GM12878 (cell line): ENCODE data around the gene CYP2U1. TPM values are rescaled to one million over a fixed set of nuclear protein-coding genes. Genes with fewer than 3 reads are reported as not detected.

ENCODE experiments used
- ATAC-seq: fragments of 200-7000 bp; cut with Tn5 transposase; 3 replicates; pipeline ENCODE4 v1.9.1; 2020; ENCODE audit warnings: mild to moderate bottlenecking, moderate library complexity
- BruUV-seq: library from RNA; stranded (reverse); fragments of 400-500 nt; replicated peaks from 2 replicates; lab custom pipeline; 2021; lab: Mats Ljungman, UMichigan
- CTCF ChIA-PET: fragments of 300-600 bp; sonication (Branson Sonifier 250); formaldehyde crosslinking; extraction: SDS; loops from one replicate; lab custom pipeline; 2021; ENCODE audit warnings: inconsistent platforms; lab: Yijun Ruan, JAX
- POLR2A ChIA-PET: fragments of 350-600 bp; formaldehyde crosslinking; extraction: SDS; loops from one replicate; lab custom pipeline; 2021; ENCODE audit warnings: inconsistent platforms; lab: Charles Lee
- RAD21 ChIA-PET: fragments of 300-600 bp; sonication (Branson Sonifier 250); formaldehyde crosslinking; loops from one replicate; lab custom pipeline; 2023; ENCODE audit warnings: antibody characterized with exemption; ENCODE audit not compliant: unreplicated experiment; lab: Charles Lee
- SMC1A ChIA-PET: fragments of 300-600 bp; sonication (Branson Sonifier 250); formaldehyde crosslinking; loops from one replicate; lab custom pipeline; 2023; ENCODE audit not compliant: unreplicated experiment, uncharacterized antibody; lab: Charles Lee
- DNase-seq: peaks from one replicate; pipeline ENCODE4 v3.0.0-alpha.2; 2011; ENCODE audit warnings: low read depth, low spot score
- FAIRE-seq: peaks from 3 replicates; lab custom pipeline; 2011; peaks lifted over from hg19 to GRCh38; lab: Jason Lieb, UNC
- H2AFZ ChIP-seq: 2 replicates; pipeline ENCODE4 v1.6.0; 2011; ENCODE audit warnings: low read depth, low read length, control low read depth; ENCODE audit not compliant: control insufficient read depth
- H3K27ac ChIP-seq: 2 replicates; pipeline ENCODE4 v1.5.1; 2011; ENCODE audit warnings: control low read depth; ENCODE audit not compliant: control insufficient read depth, insufficient read depth
- H3K27me3 ChIP-seq, 2 experiments: replicated peaks in 1 of 2; 2 replicates each; pipeline versions ENCODE4 v1.6.0 to v1.6.1; 2011; ENCODE audit warnings: low read length in 1 of 2; ENCODE audit not compliant: control insufficient read depth in 2 of 2, insufficient read depth in 2 of 2
- H3K36me3 ChIP-seq, 2 experiments: 2 replicates each; pipeline ENCODE4 v1.5.1; 2011; ENCODE audit warnings: low read length in 1 of 2; ENCODE audit not compliant: control insufficient read depth in 2 of 2, insufficient read depth in 2 of 2
- H3K4me1 ChIP-seq: 2 replicates; pipeline ENCODE4 v1.6.1; 2011; ENCODE audit warnings: mild to moderate bottlenecking, low read length, moderate library complexity, mixed read lengths; ENCODE audit not compliant: control insufficient read depth, insufficient read depth
- H3K4me2 ChIP-seq: 2 replicates; pipeline ENCODE4 v1.6.0; 2011; ENCODE audit warnings: control low read depth; ENCODE audit not compliant: control insufficient read depth, insufficient read depth
- H3K4me3 ChIP-seq: fragments of 200-600 bp; sonication (generic); 2 replicates; pipeline ENCODE4 v1.5.1; 2016
- H3K79me2 ChIP-seq: 2 replicates; pipeline ENCODE4 v1.6.0; 2011; ENCODE audit warnings: low read length; ENCODE audit not compliant: control insufficient read depth, insufficient read depth
- H3K9ac ChIP-seq: 2 replicates; pipeline ENCODE4 v1.8.0; 2011; ENCODE audit warnings: low read length, control low read depth, mixed read lengths; ENCODE audit not compliant: control insufficient read depth, insufficient read depth
- H3K9me3 ChIP-seq: replicated peaks from 3 replicates; pipeline ENCODE4 v1.5.1; 2011; ENCODE audit warnings: mild to moderate bottlenecking, low read length; ENCODE audit not compliant: control insufficient read depth, insufficient read depth
- H4K20me1 ChIP-seq: 2 replicates; pipeline ENCODE4 v1.6.0; 2011; ENCODE audit not compliant: control insufficient read depth, insufficient read depth
- ATF7 ChIP-seq: fragments of 450-650 bp; IDR thresholded peaks from 2 replicates; pipeline ENCODE4 v1.6.1; 2016; ENCODE audit warnings: low read depth, mild to moderate bottlenecking
- BCL11A ChIP-seq: IDR thresholded peaks from 2 replicates; pipeline ENCODE4 v1.6.1; 2011; ENCODE audit warnings: low read depth, low read length
- BMI1 ChIP-seq: fragments of 450-650 bp; IDR thresholded peaks from 2 replicates; pipeline ENCODE4 v1.6.1; 2016; ENCODE audit warnings: mild to moderate bottlenecking, moderate library complexity, borderline replicate concordance
- ETV6 ChIP-seq, 2 experiments: fragments of 450-650 bp in 1 of 2; IDR thresholded peaks in 1 of 2; conservative IDR thresholded peaks in 1 of 2; 2 replicates each; pipeline ENCODE4 v1.6.1; 2014; ENCODE audit warnings: antibody characterized with exemption in 1 of 2, borderline replicate concordance in 1 of 2, low read depth in 1 of 2, mild to moderate bottlenecking in 1 of 2, moderate library complexity in 1 of 2
- FOXM1 ChIP-seq: IDR thresholded peaks from 2 replicates; pipeline ENCODE4 v1.6.1; 2012; ENCODE audit warnings: low read depth, mild to moderate bottlenecking, inconsistent platforms, low read length, moderate library complexity
- IKZF1 ChIP-seq: fragments of 450-650 bp; conservative IDR thresholded peaks from 2 replicates; pipeline ENCODE4 v1.6.1; 2017; ENCODE audit warnings: antibody characterized with exemption, mild to moderate bottlenecking
- IKZF2 ChIP-seq, 2 experiments: fragments of 450-650 bp; IDR thresholded peaks; 2 replicates each; pipeline ENCODE4 v1.6.1; 2017; ENCODE audit warnings: mild to moderate bottlenecking in 2 of 2, moderate library complexity in 2 of 2
- JUNB ChIP-seq: IDR thresholded peaks from 2 replicates; pipeline ENCODE4 v1.6.1; 2016; ENCODE audit warnings: antibody characterized with exemption, mild to moderate bottlenecking
- MTA3 ChIP-seq: IDR thresholded peaks from 2 replicates; pipeline ENCODE4 v1.6.1; 2012; ENCODE audit warnings: low read length, inconsistent platforms, borderline replicate concordance
- PML ChIP-seq: IDR thresholded peaks from 2 replicates; pipeline ENCODE4 v1.6.1; 2012; ENCODE audit warnings: low read length, inconsistent platforms
- RAD21 ChIP-seq: IDR thresholded peaks from 2 replicates; pipeline ENCODE4 v1.6.1; 2011; ENCODE audit warnings: mild to moderate bottlenecking, low read depth, low read length, moderate library complexity; ENCODE audit not compliant: insufficient read depth
- RCOR1 ChIP-seq: conservative IDR thresholded peaks from 2 replicates; pipeline ENCODE4 v1.6.1; 2012; ENCODE audit warnings: low read depth, low read length, improper control_type of control experiment
- RUNX3 ChIP-seq: IDR thresholded peaks from 2 replicates; pipeline ENCODE4 v1.6.1; 2012; ENCODE audit warnings: low read length, inconsistent platforms
- SUPT20H ChIP-seq: IDR thresholded peaks from 2 replicates; pipeline ENCODE4 v1.6.1; 2011; ENCODE audit warnings: low read depth, mild to moderate bottlenecking, low read length, moderate library complexity, borderline replicate concordance; ENCODE audit not compliant: control insufficient read depth
- TCF3 ChIP-seq: IDR thresholded peaks from 2 replicates; pipeline ENCODE4 v1.6.1; 2012; ENCODE audit warnings: low read depth, mild to moderate bottlenecking, low read length, borderline replicate concordance; ENCODE audit not compliant: insufficient read depth
- YY1 ChIP-seq: IDR thresholded peaks from 2 replicates; pipeline ENCODE4 v1.6.1; 2011; ENCODE audit warnings: low read depth, mild to moderate bottlenecking, low read length
- WGBS: methylation state at CpG from one replicate; pipeline ENCODE4 v1.1.6; 2016; ENCODE audit warnings: low lambda C conversion rate; ENCODE audit not compliant: insufficient replicate concordance, insufficient coverage; ENCODE audit errors: missing lambda C conversion rate; 5-methylcytosine and 5-hydroxymethylcytosine counted together
- in situ Hi-C: fragments of 300-500 bp; cut with MboI; formaldehyde crosslinking; loops from 9 replicates; pipeline ENCODE4 v1.14.3; 2018; ENCODE audit warnings: mixed read lengths
- intact Hi-C: fragments of 100-400 bp; cut with micrococcal nuclease; formaldehyde crosslinking; loops from one replicate; pipeline ENCODE4 v1.14.2; 2022; ENCODE audit not compliant: unreplicated experiment
- polyA plus RNA-seq, 11 experiments: library from polyadenylated mRNA; depleted of rRNA in 4 of 11; unstranded in 6 of 11; stranded (reverse) in 5 of 11; fragments of >200 nt; fragmentation: Nextera tagmentation in 4 of 11; fragmentation: Illumina TruSeq in 1 of 11; extraction: Ambion mirVana in 4 of 11; extraction: Trizol in 1 of 11; gene quantifications; 1 replicate in 1 of 11; 2 replicates in 10 of 11; pipeline versions ENCODE4 v1.2.1 to v1.2.3, GENCODE V29; 2011 to 2016; ENCODE audit warnings: inconsistent platforms in 2 of 11, missing spikeins in 2 of 11, low read depth in 1 of 11
- total RNA-seq, 4 experiments: library from RNA; depleted of rRNA in 3 of 4; stranded (reverse); fragments of >200 nt in 3 of 4; fragmentation: Illumina TruSeq in 1 of 4; extraction: Trizol in 1 of 4; gene quantifications; 2 replicates each; pipeline versions ENCODE4 v1.2.1 to v1.2.3, GENCODE V29; 2013 to 2021
- TF ChIP-seq, protein P1 (sequence below): IDR thresholded peaks from 2 replicates; pipeline ENCODE4 v1.6.1; 2012; ENCODE audit warnings: mild to moderate bottlenecking, low read depth, low read length

The CYP2U1 gene
- total and polyA plus RNA-seq, 10 of the 15 experiments (the other 5 are each of a cell fraction or from before 2014, with no cell fraction given), result 0.41 to 3.4 (median 2.9) TPM

DNA sequence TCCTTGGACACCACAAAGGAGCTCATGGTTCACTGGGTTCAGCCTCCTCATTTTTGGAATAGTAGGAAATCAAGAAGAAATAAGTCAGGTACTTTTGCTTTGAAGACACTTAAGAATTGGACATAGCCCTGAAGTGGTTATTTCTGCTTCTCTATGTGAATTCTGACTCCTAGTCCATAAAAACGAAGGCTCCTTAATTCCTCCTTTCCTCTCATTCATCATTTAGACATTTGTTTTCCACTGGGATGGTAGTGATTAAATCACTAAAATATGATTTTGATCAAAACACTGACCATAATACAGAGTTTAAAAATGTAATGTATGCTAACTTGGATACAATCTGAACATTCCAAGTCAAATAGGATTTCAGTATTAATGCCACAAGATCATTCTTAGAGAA, 34.7 kb upstream of the CYP2U1 start:
- ChIA-PET CTCF (interaction anchor here (0.6 kb wide), 1 partner anchor 371 kb away, joined by 3 read pairs; no protein-coding TSS in a partner anchor), SMC1A (interaction anchor here (1.1 to 1.3 kb wide), 2 partner anchors 33 to 138 kb away, joined by 3 read pairs; no protein-coding TSS in a partner anchor), POLR2A (no interaction called here), RAD21 (no interaction called here)
- intact Hi-C loops (no loop called here), in situ Hi-C loops (no loop called here)
- DNase-seq, result no peak
- H3K9me3 ChIP-seq, result no peaks in the 10 kb centered on the region
- no peak overlapping the region for H3K4me3 ChIP-seq
- no peak for FAIRE-seq
- H2AFZ ChIP-seq, result no peak overlapping the region
- no peaks in the 10 kb centered on the region for H4K20me1 ChIP-seq
- no peaks in the 10 kb centered on the region for H3K36me3 ChIP-seq
- H3K27ac ChIP-seq, result no peak overlapping the region
- TF ChIP-seq RCOR1, result no peak
- TF ChIP-seq RAD21, result no peak
- no peak for TF ChIP-seq SUPT20H
- H3K4me1 ChIP-seq, result no peaks in the 10 kb centered on the region
- H3K27me3 ChIP-seq, result no peaks in the 10 kb centered on the region; a peak in 1 of 4 replicates
- no peak for ATAC-seq
- no peak overlapping the region for H3K4me2 ChIP-seq
- H3K79me2 ChIP-seq, result no peaks in the 10 kb centered on the region
- no TSS peak for BruUV-seq
- 0% methylated on average over 1 of the region's 1 CpG for WGBS
- H3K9ac ChIP-seq, result no peak overlapping the region

GRCh38 chr4:107897823-107898222, 33.5 kb upstream of the CYP2U1 start:
- H3K27ac ChIP-seq, result no peak overlapping the region
- no peaks in the 10 kb centered on the region for H3K9me3 ChIP-seq
- RAD21 ChIA-PET, result no interaction called here
- peak; percentile 26; the same call in 1 of the 2 replicates for TF ChIP-seq IKZF1
- TF ChIP-seq BMI1, result no peak
- TF ChIP-seq ATF7, result no peak
- peak; percentile 33 to 34; a peak in 2 of 4 replicates for TF ChIP-seq IKZF2 (IDR thresholded peaks at IDR 0.05)
- TF ChIP-seq MTA3, result no peak
- TF ChIP-seq, protein P1, sequence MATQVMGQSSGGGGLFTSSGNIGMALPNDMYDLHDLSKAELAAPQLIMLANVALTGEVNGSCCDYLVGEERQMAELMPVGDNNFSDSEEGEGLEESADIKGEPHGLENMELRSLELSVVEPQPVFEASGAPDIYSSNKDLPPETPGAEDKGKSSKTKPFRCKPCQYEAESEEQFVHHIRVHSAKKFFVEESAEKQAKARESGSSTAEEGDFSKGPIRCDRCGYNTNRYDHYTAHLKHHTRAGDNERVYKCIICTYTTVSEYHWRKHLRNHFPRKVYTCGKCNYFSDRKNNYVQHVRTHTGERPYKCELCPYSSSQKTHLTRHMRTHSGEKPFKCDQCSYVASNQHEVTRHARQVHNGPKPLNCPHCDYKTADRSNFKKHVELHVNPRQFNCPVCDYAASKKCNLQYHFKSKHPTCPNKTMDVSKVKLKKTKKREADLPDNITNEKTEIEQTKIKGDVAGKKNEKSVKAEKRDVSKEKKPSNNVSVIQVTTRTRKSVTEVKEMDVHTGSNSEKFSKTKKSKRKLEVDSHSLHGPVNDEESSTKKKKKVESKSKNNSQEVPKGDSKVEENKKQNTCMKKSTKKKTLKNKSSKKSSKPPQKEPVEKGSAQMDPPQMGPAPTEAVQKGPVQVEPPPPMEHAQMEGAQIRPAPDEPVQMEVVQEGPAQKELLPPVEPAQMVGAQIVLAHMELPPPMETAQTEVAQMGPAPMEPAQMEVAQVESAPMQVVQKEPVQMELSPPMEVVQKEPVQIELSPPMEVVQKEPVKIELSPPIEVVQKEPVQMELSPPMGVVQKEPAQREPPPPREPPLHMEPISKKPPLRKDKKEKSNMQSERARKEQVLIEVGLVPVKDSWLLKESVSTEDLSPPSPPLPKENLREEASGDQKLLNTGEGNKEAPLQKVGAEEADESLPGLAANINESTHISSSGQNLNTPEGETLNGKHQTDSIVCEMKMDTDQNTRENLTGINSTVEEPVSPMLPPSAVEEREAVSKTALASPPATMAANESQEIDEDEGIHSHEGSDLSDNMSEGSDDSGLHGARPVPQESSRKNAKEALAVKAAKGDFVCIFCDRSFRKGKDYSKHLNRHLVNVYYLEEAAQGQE, result no peak
- TF ChIP-seq TCF3, result no peak
- no peak for TF ChIP-seq YY1
- peak; percentile 73 for TF ChIP-seq JUNB
- no peak for TF ChIP-seq FOXM1
- no peak for TF ChIP-seq ETV6 (conservative IDR thresholded peaks at IDR 0.05 in 1 of 2, IDR thresholded peaks at IDR 0.05 in 1 of 2; ENCODE audit: borderline replicate concordance in 1 of 2, low read depth in 1 of 2)
- 0 out of 2 replicates have a peak, but pooled peaks have one; percentile 19 for TF ChIP-seq RUNX3
- no peak for TF ChIP-seq PML
- peak; percentile 19; the same call in 1 of the 2 replicates for TF ChIP-seq BCL11A
- FAIRE-seq (no peak), ATAC-seq (no peak), DNase-seq (no peak)
- CTCF ChIA-PET, result interaction anchor here (1.0 kb wide), 1 partner anchor 156 kb away, joined by 3 read pairs; no protein-coding TSS in a partner anchor
- no peaks in the 10 kb centered on the region for H4K20me1 ChIP-seq
- SMC1A ChIA-PET, result interaction anchor here (1.0 kb wide), 1 partner anchor 11 kb away, joined by 4 read pairs; no protein-coding TSS in a partner anchor
- H3K27me3 ChIP-seq, result no peaks in the 10 kb centered on the region; a peak in 1 of 4 replicates
- intact Hi-C loops, result no loop called here
- POLR2A ChIA-PET, result no interaction called here
- no peaks in the 10 kb centered on the region for H3K4me1 ChIP-seq
- no peak overlapping the region for H3K9ac ChIP-seq
- no peak overlapping the region for H3K4me3 ChIP-seq
- no peak overlapping the region for H3K4me2 ChIP-seq
- in situ Hi-C loops, result no loop called here
- BruUV-seq, result no TSS peak
- no peaks in the 10 kb centered on the region for H3K36me3 ChIP-seq
- no peak overlapping the region for H2AFZ ChIP-seq
- H3K79me2 ChIP-seq, result no peaks in the 10 kb centered on the region
